HepG2 (cell line): ENCODE data around the gene GMPPB. TPM values are rescaled to one million over a fixed set of nuclear protein-coding genes. Genes with fewer than 3 reads are reported as not detected.
A peak's percentile ranks its signal among the peaks of the same experiment; 100 is the strongest.

Source experiments
- DPF2 ChIP-seq: sonication (generic); formaldehyde crosslinking; IDR thresholded peaks from 2 replicates; pipeline ENCODE4 v1.4.0; 2020; ENCODE audit warnings: mild to moderate bottlenecking, low read depth, missing genetic modification reagents, borderline replicate concordance
- KLF15 ChIP-seq: sonication (generic); formaldehyde crosslinking; IDR thresholded peaks from 2 replicates; pipeline ENCODE4 v1.8.1; 2023; ENCODE audit warnings: borderline replicate concordance, mild to moderate bottlenecking, inconsistent platforms, missing genetic modification reagents, mixed read lengths
- MAFG ChIP-seq: sonication (generic); formaldehyde crosslinking; IDR thresholded peaks from 2 replicates; pipeline ENCODE4 v1.5.1; 2020; ENCODE audit warnings: mild to moderate bottlenecking, missing genetic modification reagents
- MZF1 ChIP-seq: sonication (generic); formaldehyde crosslinking; IDR thresholded peaks from 2 replicates; pipeline ENCODE4 v1.8.1; 2023; ENCODE audit warnings: mild to moderate bottlenecking, missing genetic modification reagents, borderline replicate concordance
- PCBP2 ChIP-seq: fragments of 200-400 bp; formaldehyde crosslinking; optimal IDR thresholded peaks from 2 replicates; pipeline ENCODE3; 2018; ENCODE audit warnings: low read length, low read depth; ENCODE audit not compliant: poor library complexity, severe bottlenecking
- SCMH1 ChIP-seq: sonication (generic); formaldehyde crosslinking; IDR thresholded peaks from 2 replicates; pipeline ENCODE4 v1.9.0; 2021; ENCODE audit warnings: missing genetic modification reagents, mild to moderate bottlenecking, borderline replicate concordance
- SUZ12 ChIP-seq: fragments of 150-350 bp; IDR thresholded peaks from 2 replicates; pipeline ENCODE4 v1.6.1; 2014; ENCODE audit warnings: low read depth, low read length
- ZKSCAN8 ChIP-seq: IDR thresholded peaks from 2 replicates; pipeline ENCODE4 v1.6.1; 2016; ENCODE audit warnings: borderline replicate concordance, missing genetic modification reagents, missing compliant biosample characterization
- ZNF30 ChIP-seq: sonication (generic); formaldehyde crosslinking; IDR thresholded peaks from 2 replicates; pipeline ENCODE4 v1.5.0; 2020; ENCODE audit warnings: mild to moderate bottlenecking, missing genetic modification reagents
- ZNF317 ChIP-seq: sonication (generic); formaldehyde crosslinking; IDR thresholded peaks from 2 replicates; pipeline ENCODE4 v1.5.0; 2020; ENCODE audit warnings: mild to moderate bottlenecking, missing genetic modification reagents
- ZNF350 ChIP-seq: sonication (generic); formaldehyde crosslinking; IDR thresholded peaks from 2 replicates; pipeline ENCODE4 v1.4.0; 2020; ENCODE audit warnings: mild to moderate bottlenecking, low read depth, missing genetic modification reagents, borderline replicate concordance
- ZNF496 ChIP-seq: sonication (generic); formaldehyde crosslinking; IDR thresholded peaks from 2 replicates; pipeline ENCODE4 v1.8.1; 2023; ENCODE audit warnings: mild to moderate bottlenecking, moderate library complexity, missing genetic modification reagents; ENCODE audit not compliant: insufficient replicate concordance
- ZNF614 ChIP-seq: IDR thresholded peaks from 2 replicates; pipeline ENCODE4 v1.6.1; 2018; ENCODE audit warnings: missing biosample characterization, missing genetic modification reagents, inconsistent platforms, borderline replicate concordance
- ZNF644 ChIP-seq: IDR thresholded peaks from 2 replicates; pipeline ENCODE4 v1.6.1; 2016; ENCODE audit warnings: low read depth
- polyA plus RNA-seq, 8 experiments: library from polyadenylated mRNA; depleted of rRNA in 3 of 8; stranded (reverse) in 7 of 8; unstranded in 1 of 8; fragments of >200 nt; fragmentation: Illumina TruSeq in 4 of 8; extraction: Trizol in 4 of 8; gene quantifications; 2 replicates each; pipeline versions ENCODE4 v1.2.1 to v1.2.3, GENCODE V29; 2011 to 2016; ENCODE audit warnings: low read depth in 4 of 8, missing spikeins in 1 of 8, mixed read lengths in 1 of 8; ENCODE audit not compliant: insufficient read depth in 1 of 8
- total RNA-seq, 5 experiments: library from RNA; depleted of rRNA; stranded (reverse); fragments of >200 nt; fragmentation: Illumina TruSeq; extraction: Trizol; gene quantifications; 2 replicates each; pipeline ENCODE4 v1.2.3, GENCODE V29; 2016; ENCODE audit warnings: low read depth in 1 of 5
- TF ChIP-seq, protein P1 (sequence below): sonication (generic); formaldehyde crosslinking; IDR thresholded peaks from 2 replicates; pipeline ENCODE4 v1.5.0; 2020; ENCODE audit warnings: mild to moderate bottlenecking, missing genetic modification reagents, borderline replicate concordance
- TF ChIP-seq, protein P2 (sequence below): sonication (generic); formaldehyde crosslinking; conservative IDR thresholded peaks from 2 replicates; pipeline ENCODE4 v1.8.0; 2022; ENCODE audit warnings: missing genetic modification reagents
- TF ChIP-seq, protein P3 (sequence below): sonication (generic); formaldehyde crosslinking; IDR thresholded peaks from 2 replicates; pipeline ENCODE4 v1.4.0; 2020; ENCODE audit warnings: missing genetic modification reagents, mild to moderate bottlenecking, borderline replicate concordance
- TF ChIP-seq, protein P4 (sequence below): sonication (generic); formaldehyde crosslinking; IDR thresholded peaks from 2 replicates; pipeline ENCODE4 v1.5.0; 2020; ENCODE audit warnings: missing genetic modification reagents

The GMPPB gene
- total and polyA plus RNA-seq, 2 of the 13 experiments (the other 11 are each of a cell fraction or from before 2014, with no cell fraction given) = 6.5 to 23.1 TPM

DNA sequence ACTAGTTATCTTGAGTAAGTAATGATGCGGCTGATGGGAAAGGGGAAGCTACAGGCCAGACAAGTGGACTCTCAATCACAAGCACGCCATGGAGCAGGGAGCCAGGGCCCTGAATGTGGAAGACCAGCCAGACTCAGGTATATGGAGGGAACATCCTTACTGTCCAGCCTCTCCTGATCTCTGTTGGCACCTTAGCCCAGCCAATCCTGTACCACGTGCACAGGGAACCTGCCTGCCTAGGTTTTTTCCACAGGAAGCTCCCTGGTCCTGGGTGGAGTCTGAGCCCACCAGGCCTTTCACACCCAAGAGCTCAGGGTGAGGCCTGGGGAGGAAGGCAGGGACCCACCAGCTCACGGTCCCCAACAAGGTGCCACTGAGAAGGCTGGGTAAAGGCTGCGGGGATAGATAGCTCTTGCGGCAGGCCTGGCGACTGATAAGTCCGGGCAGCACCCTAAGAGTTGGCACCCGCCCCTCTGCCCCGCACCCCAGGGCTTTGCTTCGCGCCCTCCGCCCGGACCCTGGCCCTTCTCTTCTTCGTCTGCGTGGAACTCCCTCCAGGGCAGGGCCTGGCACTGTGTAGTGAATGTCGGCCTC, 50.5 kb downstream of the GMPPB start (continued):
- TF ChIP-seq, protein P1, sequence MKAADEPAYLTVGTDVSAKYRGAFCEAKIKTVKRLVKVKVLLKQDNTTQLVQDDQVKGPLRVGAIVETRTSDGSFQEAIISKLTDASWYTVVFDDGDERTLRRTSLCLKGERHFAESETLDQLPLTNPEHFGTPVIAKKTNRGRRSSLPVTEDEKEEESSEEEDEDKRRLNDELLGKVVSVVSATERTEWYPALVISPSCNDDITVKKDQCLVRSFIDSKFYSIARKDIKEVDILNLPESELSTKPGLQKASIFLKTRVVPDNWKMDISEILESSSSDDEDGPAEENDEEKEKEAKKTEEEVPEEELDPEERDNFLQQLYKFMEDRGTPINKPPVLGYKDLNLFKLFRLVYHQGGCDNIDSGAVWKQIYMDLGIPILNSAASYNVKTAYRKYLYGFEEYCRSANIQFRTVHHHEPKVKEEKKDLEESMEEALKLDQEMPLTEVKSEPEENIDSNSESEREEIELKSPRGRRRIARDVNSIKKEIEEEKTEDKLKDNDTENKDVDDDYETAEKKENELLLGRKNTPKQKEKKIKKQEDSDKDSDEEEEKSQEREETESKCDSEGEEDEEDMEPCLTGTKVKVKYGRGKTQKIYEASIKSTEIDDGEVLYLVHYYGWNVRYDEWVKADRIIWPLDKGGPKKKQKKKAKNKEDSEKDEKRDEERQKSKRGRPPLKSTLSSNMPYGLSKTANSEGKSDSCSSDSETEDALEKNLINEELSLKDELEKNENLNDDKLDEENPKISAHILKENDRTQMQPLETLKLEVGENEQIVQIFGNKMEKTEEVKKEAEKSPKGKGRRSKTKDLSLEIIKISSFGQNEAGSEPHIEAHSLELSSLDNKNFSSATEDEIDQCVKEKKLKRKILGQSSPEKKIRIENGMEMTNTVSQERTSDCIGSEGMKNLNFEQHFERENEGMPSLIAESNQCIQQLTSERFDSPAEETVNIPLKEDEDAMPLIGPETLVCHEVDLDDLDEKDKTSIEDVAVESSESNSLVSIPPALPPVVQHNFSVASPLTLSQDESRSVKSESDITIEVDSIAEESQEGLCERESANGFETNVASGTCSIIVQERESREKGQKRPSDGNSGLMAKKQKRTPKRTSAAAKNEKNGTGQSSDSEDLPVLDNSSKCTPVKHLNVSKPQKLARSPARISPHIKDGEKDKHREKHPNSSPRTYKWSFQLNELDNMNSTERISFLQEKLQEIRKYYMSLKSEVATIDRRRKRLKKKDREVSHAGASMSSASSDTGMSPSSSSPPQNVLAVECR (CRISPR knock-in tag) = no peak
- TF ChIP-seq ZNF317 (CRISPR knock-in tag) (no peak), ZNF644 (no peak), MAFG (CRISPR knock-in tag) (no peak), SUZ12 (no peak), KLF15 (no peak), ZNF496 (CRISPR knock-in tag) (no peak), ZNF614 (CRISPR knock-in tag) (no peak; the same call in 1 of the 2 replicates), SCMH1 (CRISPR knock-in tag) (no peak), ZNF350 (CRISPR knock-in tag) (peak; percentile 21; the same call in 1 of the 2 replicates), DPF2 (CRISPR knock-in tag) (no peak), PCBP2 (no peak), MZF1 (CRISPR knock-in tag) (no peak), ZKSCAN8 (CRISPR knock-in tag) (peak; percentile 1; the same call in 1 of the 2 replicates), ZNF30 (no peak)
- TF ChIP-seq, protein P2, sequence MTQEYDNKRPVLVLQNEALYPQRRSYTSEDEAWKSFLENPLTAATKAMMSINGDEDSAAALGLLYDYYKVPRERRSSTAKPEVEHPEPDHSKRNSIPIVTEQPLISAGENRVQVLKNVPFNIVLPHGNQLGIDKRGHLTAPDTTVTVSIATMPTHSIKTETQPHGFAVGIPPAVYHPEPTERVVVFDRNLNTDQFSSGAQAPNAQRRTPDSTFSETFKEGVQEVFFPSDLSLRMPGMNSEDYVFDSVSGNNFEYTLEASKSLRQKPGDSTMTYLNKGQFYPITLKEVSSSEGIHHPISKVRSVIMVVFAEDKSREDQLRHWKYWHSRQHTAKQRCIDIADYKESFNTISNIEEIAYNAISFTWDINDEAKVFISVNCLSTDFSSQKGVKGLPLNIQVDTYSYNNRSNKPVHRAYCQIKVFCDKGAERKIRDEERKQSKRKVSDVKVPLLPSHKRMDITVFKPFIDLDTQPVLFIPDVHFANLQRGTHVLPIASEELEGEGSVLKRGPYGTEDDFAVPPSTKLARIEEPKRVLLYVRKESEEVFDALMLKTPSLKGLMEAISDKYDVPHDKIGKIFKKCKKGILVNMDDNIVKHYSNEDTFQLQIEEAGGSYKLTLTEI = no peak
- TF ChIP-seq, protein P3, sequence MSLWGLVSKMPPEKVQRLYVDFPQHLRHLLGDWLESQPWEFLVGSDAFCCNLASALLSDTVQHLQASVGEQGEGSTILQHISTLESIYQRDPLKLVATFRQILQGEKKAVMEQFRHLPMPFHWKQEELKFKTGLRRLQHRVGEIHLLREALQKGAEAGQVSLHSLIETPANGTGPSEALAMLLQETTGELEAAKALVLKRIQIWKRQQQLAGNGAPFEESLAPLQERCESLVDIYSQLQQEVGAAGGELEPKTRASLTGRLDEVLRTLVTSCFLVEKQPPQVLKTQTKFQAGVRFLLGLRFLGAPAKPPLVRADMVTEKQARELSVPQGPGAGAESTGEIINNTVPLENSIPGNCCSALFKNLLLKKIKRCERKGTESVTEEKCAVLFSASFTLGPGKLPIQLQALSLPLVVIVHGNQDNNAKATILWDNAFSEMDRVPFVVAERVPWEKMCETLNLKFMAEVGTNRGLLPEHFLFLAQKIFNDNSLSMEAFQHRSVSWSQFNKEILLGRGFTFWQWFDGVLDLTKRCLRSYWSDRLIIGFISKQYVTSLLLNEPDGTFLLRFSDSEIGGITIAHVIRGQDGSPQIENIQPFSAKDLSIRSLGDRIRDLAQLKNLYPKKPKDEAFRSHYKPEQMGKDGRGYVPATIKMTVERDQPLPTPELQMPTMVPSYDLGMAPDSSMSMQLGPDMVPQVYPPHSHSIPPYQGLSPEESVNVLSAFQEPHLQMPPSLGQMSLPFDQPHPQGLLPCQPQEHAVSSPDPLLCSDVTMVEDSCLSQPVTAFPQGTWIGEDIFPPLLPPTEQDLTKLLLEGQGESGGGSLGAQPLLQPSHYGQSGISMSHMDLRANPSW = no peak
- TF ChIP-seq, protein P4, sequence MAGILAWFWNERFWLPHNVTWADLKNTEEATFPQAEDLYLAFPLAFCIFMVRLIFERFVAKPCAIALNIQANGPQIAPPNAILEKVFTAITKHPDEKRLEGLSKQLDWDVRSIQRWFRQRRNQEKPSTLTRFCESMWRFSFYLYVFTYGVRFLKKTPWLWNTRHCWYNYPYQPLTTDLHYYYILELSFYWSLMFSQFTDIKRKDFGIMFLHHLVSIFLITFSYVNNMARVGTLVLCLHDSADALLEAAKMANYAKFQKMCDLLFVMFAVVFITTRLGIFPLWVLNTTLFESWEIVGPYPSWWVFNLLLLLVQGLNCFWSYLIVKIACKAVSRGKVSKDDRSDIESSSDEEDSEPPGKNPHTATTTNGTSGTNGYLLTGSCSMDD (CRISPR knock-in tag) = no peak
